Astrocyte of the cerebellum (primary cell): Measurements from ENCODE around the gene EEA1.
A peak's percentile ranks its signal among the peaks of the same experiment; 100 is the strongest.

Source experiments
- DNase-seq: peaks from one replicate; pipeline ENCODE4 v3.0.0-alpha.2; 2011; ENCODE audit warnings: low read depth
- H3K4me3 ChIP-seq: 2 replicates; pipeline ENCODE4 v1.5.1; 2011; ENCODE audit warnings: mild to moderate bottlenecking, low read depth, low read length, moderate library complexity
- in situ Hi-C: cut with HindIII; loops from 2 replicates; pipeline ENCODE4 v1.10.0; 2017; ENCODE audit warnings: low sequenced_read_pairs
- TF ChIP-seq, protein P1 (sequence below): IDR thresholded peaks from 2 replicates; pipeline ENCODE4 v1.5.1; 2012; ENCODE audit warnings: low read length, low read depth, moderate library complexity, mild to moderate bottlenecking; ENCODE audit errors: missing control alignments

Gene EEA1

DNA sequence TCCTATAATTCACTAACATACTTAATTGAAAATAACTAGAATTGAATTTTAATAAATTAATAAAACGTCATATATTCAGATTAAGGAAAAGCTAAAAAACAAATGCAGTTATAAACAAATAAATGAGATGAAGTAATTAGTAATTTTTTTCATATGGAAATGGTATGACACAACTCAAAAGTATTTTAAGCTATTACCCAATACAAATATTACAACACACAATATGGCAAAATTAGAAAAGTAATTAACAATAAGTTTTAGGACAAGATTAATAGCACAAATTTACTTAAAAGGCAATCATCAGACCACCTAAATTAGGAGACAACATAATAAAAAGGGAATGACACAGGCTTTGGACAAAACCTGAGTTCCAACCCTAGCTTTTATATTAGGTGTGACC lies 81.7 kb downstream of the EEA1 start:
- TF ChIP-seq, protein P1, sequence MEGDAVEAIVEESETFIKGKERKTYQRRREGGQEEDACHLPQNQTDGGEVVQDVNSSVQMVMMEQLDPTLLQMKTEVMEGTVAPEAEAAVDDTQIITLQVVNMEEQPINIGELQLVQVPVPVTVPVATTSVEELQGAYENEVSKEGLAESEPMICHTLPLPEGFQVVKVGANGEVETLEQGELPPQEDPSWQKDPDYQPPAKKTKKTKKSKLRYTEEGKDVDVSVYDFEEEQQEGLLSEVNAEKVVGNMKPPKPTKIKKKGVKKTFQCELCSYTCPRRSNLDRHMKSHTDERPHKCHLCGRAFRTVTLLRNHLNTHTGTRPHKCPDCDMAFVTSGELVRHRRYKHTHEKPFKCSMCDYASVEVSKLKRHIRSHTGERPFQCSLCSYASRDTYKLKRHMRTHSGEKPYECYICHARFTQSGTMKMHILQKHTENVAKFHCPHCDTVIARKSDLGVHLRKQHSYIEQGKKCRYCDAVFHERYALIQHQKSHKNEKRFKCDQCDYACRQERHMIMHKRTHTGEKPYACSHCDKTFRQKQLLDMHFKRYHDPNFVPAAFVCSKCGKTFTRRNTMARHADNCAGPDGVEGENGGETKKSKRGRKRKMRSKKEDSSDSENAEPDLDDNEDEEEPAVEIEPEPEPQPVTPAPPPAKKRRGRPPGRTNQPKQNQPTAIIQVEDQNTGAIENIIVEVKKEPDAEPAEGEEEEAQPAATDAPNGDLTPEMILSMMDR: no peak
- in situ Hi-C loops: no loop called here
- no peak overlapping the region for H3K4me3 ChIP-seq
- DNase-seq: no peak

DNA sequence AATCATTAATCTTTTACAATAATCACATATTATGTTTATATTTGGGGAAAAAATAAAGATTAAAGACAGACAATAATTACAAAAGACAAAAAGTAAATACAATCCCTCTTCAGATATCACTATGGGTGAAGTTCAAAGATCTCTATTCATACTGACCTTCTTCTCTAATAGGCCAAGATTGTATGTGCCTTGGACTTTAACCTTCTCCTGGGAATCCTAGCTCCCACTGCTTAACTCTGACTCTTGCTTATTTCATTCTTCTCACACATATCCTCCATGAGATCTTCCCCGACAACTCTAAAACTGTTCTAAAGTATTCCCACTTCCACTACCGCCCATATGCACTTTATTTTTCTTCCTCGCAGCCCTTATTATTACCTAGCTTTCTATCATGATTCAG lies 83.8 kb downstream of the EEA1 start:
- DNase-seq: no peak
- TF ChIP-seq, protein P1: no peak
- in situ Hi-C loops: no loop called here
- no peak overlapping the region for H3K4me3 ChIP-seq

DNA sequence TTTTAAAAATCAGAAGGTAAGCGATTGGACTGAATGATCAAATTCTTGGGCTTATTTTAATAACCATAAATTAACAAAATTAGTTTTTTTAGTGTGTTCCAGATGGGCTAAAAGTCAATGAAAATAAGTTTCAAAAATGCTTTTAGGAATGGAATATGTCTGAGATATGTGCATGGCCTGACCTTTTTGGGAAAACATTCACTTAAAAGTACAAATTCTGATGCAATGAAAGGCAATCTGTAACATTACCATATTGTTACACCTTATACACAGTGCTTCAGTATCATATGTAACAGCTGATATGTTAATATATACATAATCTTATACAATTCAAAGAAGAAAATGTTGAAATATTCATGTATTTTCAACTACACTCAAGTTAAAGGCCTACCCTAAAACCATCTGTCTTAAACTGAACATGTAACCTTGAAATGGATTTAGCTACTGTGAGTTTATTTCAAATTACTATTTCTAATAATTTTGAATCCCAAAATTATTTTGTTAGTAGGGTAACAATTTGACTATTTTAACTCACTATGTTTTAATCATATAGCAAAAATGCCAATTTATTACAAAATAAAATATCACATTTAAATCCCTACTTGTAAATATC lies 84.8 kb downstream of the EEA1 start:
- no peak overlapping the region for H3K4me3 ChIP-seq
- DNase-seq: no peak
- TF ChIP-seq, protein P1: no peak
- in situ Hi-C loops: no loop called here

DNA sequence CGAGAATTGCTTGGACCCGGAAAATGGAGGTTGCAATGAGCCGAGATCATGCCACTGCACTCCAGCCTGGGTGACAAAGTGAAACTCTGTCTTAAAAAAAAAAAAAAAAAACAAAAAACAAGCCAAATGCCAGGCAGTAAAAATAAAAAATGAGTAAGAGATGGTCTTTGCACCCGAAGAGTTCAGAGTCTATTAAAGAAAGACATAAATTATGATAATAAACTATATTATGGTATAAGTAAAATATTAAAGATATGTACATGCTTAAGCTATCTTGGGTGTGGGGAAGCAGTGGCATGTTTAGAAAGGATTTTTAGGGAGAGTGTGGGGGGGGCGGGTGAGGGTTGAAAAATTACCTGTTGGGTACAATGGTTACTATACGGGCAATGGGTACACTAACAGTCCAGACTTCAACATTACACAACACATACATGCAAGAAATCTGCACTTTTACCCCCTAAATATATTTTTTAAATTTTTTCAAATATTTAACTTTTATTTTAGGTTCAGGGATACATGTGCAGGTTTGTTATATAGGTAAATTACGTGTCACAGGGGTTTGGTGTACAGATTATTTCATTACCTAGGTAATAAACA lies 99.3 kb downstream of the EEA1 start:
- in situ Hi-C loops: no loop called here
- TF ChIP-seq, protein P1: no peak
- DNase-seq: no peak
- H3K4me3 ChIP-seq: no peak overlapping the region

DNA sequence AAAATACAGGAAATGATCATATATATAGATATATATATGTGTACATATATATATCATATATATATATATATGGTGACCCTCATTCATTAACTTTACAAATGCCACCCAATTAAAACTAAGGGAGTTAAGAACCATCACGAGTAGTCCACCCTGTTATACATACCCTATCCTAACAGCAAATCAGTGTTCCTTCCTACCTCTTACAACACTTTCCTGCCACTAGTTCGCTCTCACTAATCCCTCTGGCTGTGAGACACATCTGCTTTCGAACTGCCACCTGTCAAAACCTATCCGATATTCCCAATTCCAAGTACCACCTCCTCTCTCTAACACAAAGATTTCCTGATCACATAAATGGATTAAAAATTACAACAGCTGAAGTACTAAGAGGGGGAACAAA lies 100.5 kb downstream of the EEA1 start:
- in situ Hi-C loops: no loop called here
- DNase-seq: no peak
- H3K4me3 ChIP-seq: no peak overlapping the region
- TF ChIP-seq, protein P1: no peak

DNA sequence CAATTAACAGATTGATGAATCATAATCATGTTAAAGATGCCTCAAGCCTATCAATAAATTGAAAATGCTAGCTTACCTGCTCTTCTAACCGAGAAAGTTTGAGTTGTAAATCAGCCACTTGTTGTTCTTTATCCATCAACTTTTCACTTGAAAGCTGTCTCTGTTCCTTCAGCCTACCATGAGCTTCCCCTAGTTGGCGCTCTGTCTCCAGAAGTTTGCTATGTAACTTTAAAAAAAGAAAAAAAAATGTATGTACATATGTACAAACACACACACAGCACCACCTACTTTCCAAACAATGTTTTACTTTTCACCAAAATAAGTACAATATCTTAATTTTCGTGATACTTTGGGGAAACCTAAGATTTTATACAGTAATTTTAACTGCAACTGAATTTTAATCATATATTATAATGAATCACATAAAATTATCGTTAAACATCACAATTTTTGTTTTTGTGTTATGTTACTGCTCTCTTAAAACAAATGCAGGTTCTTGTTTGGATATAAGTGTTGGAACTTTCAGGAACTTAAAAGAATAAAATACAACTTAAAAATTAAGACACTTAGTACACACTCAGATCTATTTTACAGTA lies 101.2 kb downstream of the EEA1 start:
- no peak overlapping the region for H3K4me3 ChIP-seq
- in situ Hi-C loops: no loop called here
- DNase-seq: peak; percentile 12
- TF ChIP-seq, protein P1: peak; percentile 91
